ENCODE results near the gene NXPH2.
A peak's percentile ranks its signal among the peaks of the same experiment; 100 is the strongest.
"Not testable (repeated sequence)": the region's sequence is repeated elsewhere in the genome, so short reads cannot be mapped to it uniquely, and the experiment has no call there.

NXPH2 gene

GRCh38 chr2:138752197-138752956 is 27.8 kb downstream of the NXPH2 start:
- DNase-seq = no peak

DNA sequence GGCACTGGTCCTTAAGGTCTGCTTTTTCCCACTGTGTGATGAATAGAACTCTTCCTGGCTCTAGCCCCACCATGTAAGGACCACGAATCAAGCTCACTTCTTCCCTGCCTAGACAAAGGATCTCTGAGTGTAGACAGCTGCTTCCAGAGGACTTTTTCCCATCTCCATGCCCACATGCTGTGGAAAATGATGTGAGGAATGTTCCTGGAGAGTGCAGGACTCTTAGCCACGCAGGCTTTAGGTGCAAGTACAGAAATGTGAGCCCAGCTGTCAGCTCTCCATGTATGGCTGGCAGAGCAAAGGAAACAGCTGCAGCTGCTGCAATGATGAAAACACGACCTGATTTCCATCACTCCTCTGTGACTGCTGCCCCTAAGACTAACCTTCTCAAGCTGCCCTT is 35.5 kb downstream of the NXPH2 start:
- DNase-seq = no peak

GRCh38 chr2:138742441-138743057 is 37.6 kb downstream of the NXPH2 start:
- DNase-seq = no peak

GRCh38 chr2:138741851-138742250 is 38.3 kb downstream of the NXPH2 start:
- DNase-seq = no peak

DNA sequence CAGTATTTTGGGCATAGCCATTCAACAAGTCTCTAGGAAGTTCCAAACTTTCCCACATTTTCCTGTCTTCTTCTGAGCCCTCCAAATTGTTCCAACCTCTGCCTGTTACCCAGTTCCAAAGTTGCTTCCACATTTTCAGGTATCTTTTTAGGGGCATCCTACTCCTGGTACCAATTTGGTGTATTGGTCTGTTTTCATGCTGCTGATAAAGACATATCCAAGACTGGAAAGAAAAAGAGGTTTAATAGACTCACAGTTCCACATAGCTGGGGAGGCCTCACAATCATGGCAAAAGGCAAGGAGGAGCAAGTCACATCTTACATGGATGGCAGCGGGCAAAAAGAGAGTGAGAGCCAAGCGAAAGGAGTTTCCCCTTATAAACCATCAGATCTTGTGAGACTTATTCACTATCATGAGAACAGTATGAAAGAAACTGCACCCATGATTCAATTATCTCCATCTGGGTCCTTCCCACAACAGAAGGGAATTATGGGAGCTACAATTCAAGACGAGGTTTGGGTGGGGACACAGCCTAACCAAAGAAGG is 43.1 kb downstream of the NXPH2 start:
- DNase-seq = not testable (repeated sequence)

DNA sequence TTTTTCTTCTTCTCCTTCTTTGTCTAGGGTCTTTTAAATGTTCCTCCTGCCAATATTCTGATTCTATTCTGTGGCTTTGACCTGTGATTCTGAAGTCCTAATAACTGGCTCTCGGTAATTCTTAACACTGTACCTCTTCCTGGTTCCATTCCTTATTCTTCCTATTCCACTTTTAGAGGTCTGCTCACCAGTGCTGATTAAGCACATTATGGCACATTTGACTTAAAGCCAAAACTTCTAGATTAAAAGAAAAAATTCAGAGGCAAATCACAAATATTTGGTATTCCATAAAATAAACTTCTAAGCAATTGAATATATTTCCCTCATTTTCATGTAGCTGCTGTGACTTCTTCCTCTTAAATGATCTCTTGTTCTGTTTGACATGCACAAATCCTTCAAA is 47.5 kb downstream of the NXPH2 start:
- DNase-seq = no peak

- no peak for DNase-seq
Measured at GRCh38 chr2:138730497-138731030, 49.6 kb downstream of the NXPH2 start.

- no peak for DNase-seq
Measured at GRCh38 chr2:138727956-138728355, 52.2 kb downstream of the NXPH2 start.

- no peak for DNase-seq
Measured at GRCh38 chr2:138726681-138727080, 53.5 kb downstream of the NXPH2 start.

GRCh38 chr2:138724729-138725459 is 55.3 kb downstream of the NXPH2 start:
- DNase-seq = no peak

- DNase-seq = no peak
Measured at GRCh38 chr2:138724327-138724726, 55.9 kb downstream of the NXPH2 start.

DNA sequence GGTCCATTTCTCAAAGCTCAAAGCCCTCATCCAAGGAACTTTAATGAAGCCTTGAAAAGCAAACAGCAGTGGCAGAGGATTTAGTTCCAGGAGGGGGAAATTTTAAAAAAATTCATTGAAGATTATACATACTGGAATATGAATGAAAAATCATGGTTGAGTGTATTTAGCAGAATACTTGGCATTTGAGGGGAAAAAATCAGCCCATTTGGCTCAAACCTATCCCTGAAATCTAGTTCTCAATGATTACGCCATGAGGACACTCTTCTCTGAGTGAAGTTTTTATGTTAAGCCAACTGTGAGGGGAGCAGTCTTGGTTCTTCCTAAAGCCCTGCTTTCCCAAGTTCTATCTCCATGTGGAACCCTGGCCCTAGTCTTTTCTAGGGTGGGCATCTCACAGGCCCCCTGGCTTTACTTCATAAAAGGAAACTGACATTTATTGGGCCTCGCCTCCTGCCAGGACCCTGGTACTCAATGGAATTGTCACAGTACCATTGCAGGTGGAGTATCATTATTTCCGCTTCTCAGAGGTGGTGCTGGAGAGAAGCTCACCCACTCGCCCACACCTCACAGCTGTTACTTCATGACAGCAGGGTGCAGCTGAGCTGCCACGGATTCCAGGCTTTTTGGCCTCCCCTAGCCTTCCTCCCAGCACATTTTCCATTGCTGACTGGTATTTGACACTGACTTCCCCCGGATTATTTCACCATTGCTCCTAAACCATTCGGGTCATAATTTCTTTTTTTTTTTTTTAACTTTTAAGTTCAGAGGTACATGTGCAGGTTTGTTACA is 56.8 kb downstream of the NXPH2 start:
- DNase-seq = no peak

DNA sequence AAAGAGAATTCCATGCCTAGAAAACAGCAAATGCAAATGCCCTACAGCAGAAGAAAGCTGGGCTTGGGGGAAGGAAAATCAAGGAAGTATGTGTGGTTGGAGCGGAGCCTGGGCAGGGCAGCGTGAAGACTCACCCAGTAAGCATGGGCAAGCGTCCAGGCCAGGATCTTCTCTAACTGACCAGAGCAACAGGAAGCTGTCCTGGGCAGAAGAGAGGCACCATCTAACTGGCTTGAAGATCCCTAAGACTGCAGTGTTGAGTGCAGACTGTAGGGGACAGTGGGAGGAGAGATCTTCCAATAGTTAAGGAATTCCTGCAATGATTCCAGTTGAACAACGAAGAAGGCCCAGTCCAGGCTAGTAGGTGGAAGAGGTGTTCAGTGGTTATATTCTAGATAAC is 57.9 kb downstream of the NXPH2 start:
- no peak for DNase-seq

- no peak for DNase-seq
Measured at GRCh38 chr2:138720035-138720838, 60.0 kb downstream of the NXPH2 start.

DNA sequence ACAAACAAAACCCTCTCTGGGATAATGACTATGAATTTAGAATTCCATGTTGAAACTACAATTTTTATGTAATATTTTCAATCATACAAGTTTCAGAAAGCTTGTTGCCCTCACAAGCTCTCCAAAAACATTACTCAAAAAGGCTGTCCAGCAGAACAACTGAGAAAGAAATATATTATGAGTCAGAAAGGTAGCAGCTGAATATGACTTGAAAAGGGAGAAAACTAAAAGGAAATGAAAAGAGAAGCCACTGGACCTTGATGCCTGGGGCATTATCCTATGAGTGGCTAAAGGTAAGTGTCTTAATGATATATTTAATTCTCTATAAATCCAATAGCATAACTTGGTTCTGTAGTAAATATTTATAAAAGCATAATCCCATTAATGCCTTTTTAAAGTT is 61.8 kb downstream of the NXPH2 start:
- no peak for DNase-seq

GRCh38 chr2:138716183-138716582 is 64.0 kb downstream of the NXPH2 start:
- DNase-seq = peak in 1 of 2 experiments; percentile 19

GRCh38 chr2:138713504-138713903 is 66.7 kb downstream of the NXPH2 start:
- no peak for DNase-seq

GRCh38 chr2:138713069-138713496 is 67.1 kb downstream of the NXPH2 start:
- DNase-seq = no peak

DNA sequence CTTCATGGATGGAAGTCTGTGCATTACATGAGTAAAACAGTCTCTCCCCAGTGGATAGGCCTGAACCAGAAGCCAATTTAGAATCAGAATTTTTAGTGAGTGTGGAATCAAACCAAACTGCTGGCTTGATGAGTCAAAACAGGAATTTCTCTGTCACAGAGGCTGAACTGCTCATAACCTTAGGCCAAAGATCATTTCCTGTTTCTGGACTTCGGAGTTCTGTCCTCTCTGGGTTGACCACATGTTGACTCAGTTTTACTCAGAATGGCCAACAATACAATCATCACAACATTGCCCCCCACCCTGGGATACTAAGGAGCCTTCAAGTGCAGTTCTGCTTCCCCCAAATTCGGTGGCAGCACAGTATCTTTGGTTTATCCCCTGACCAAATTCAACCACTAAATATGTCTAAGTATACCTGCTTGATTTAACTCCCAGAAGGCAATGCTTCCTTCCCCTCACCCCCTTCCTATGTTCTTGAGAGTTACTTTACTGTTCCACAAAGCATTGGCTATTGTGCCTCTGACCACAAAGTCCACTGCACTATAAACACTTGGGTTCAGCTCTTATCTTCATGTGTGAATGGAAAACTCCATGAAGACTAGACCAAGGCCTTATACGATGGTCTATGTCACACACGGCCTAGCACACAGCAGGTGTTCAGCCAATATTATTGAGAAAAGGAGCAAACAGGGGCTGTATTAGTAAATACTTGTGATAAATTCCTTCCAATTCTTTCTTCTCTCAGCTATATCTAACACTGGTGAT is 67.8 kb downstream of the NXPH2 start:
- DNase-seq = no peak

- DNase-seq = no peak
Measured at GRCh38 chr2:138711812-138712211, 68.4 kb downstream of the NXPH2 start.

Data from Kasumi-1 (cell line).